Esophagus squamous epithelium (tissue), 5 donors: ENCODE measurements around the gene AKAP3. TPM values are rescaled to one million over a fixed set of nuclear protein-coding genes. Genes with fewer than 3 reads are reported as not detected.

ENCODE experiments used
- DNase-seq: peaks from one replicate; lab custom pipeline; 2025; lab: John Stamatoyannopoulos, UW
- H3K27ac ChIP-seq, 4 donors: fragments of 200-600 bp; sonication (generic); one replicate each; pipeline ENCODE4 v1.5.1; 2016 to 2019; ENCODE audit warnings: mild to moderate bottlenecking in 1 of 4
- H3K27me3 ChIP-seq, 4 donors: fragments of 200-600 bp; sonication (generic); 1 replicate in 3 of 4; 2 replicates in 1 of 4; pipeline versions ENCODE4 v1.5.1 to v1.6.0; 2017 to 2021; ENCODE audit warnings: antibody characterized with exemption in 1 of 4
- H3K36me3 ChIP-seq, 3 donors: fragments of 200-600 bp; sonication (generic); one replicate each; pipeline ENCODE4 v1.5.1; 2016 to 2019
- H3K4me1 ChIP-seq, 3 donors: fragments of 200-600 bp; sonication (generic); one replicate each; pipeline ENCODE4 v1.5.1; 2017 to 2019
- H3K4me3 ChIP-seq, 4 donors: fragments of 200-600 bp; sonication (generic); 1 replicate in 3 of 4; 2 replicates in 1 of 4; pipeline ENCODE4 v1.5.1; 2016 to 2019; ENCODE audit warnings: mild to moderate bottlenecking in 2 of 4, moderate library complexity in 1 of 4
- H3K9me3 ChIP-seq, 3 donors: fragments of 200-600 bp; sonication (generic); one replicate each; pipeline ENCODE4 v1.5.1; 2016 to 2019
- CTCF ChIP-seq, 6 experiments: fragments of 450-650 bp in 4 of 6; fragments of 200-600 bp in 2 of 6; sonication (generic) in 2 of 6; IDR thresholded peaks; one replicate each; pipeline ENCODE4 v1.5.1; 2016 to 2019; ENCODE audit warnings: antibody characterized with exemption in 6 of 6, mild to moderate bottlenecking in 4 of 6, moderate library complexity in 4 of 6
- POLR2A ChIP-seq, 4 donors: fragments of 450-650 bp; IDR thresholded peaks; one replicate each; pipeline ENCODE4 v1.6.1; 2017; ENCODE audit warnings: antibody characterized with exemption in 4 of 4, mild to moderate bottlenecking in 4 of 4, moderate library complexity in 3 of 4
- WGBS, 2 donors: methylation state at CpG; one replicate each; pipeline ENCODE4 v1.1.5; 2018; 5-methylcytosine and 5-hydroxymethylcytosine counted together
- intact Hi-C: fragments of 100-400 bp; cut with DNase I; formaldehyde crosslinking; loops from one replicate; pipeline ENCODE4 v1.15.0; 2022
- total RNA-seq, 4 donors: library from RNA; depleted of rRNA; stranded (reverse); fragments of >200 nt; gene quantifications; one replicate each; pipeline ENCODE4 v1.1.0, GENCODE V29; 2016
- donor health status: DM: yes; HTN: yes; CAD: no.

AKAP3 gene
- total RNA-seq, 4 donors from 2014 or later = 0.97 to 2.6 (median 1.4) TPM

GRCh38 chr12:4591180-4591687 is 57.6 kb downstream of the AKAP3 start:
- H3K4me1 ChIP-seq = no peaks in the 10 kb centered on the region
- H3K27me3 ChIP-seq = peaks cover 0 to 75% (median 0%) of the 10 kb centered on the region in 4 donors
- WGBS, 2 donors = 65 to 71% methylated on average over 6 of the region's 7 CpGs
- no peaks in the 10 kb centered on the region for H3K36me3 ChIP-seq
- intact Hi-C loops = no loop called here
- TF ChIP-seq POLR2A (IDR thresholded peaks at IDR 0.05) (no peak), CTCF (IDR thresholded peaks at IDR 0.05) (no peak)
- DNase-seq = no peak
- H3K9me3 ChIP-seq = no peaks in the 10 kb centered on the region
- H3K27ac ChIP-seq = no peak overlapping the region
- no peak overlapping the region for H3K4me3 ChIP-seq

- Histone ChIP-seq H3K27ac (no peak overlapping the region), H3K4me1 (no peaks in the 10 kb centered on the region), H3K4me3 (no peak overlapping the region), H3K27me3 (peaks cover 0 to 73% (median 0%) of the 10 kb centered on the region in 4 donors), H3K36me3 (no peaks in the 10 kb centered on the region), H3K9me3 (no peaks in the 10 kb centered on the region)
- WGBS, 2 donors = 45 to 65% methylated on average over 2 of the region's 2 CpGs
- TF ChIP-seq CTCF (IDR thresholded peaks at IDR 0.05) (no peak), POLR2A (IDR thresholded peaks at IDR 0.05) (no peak)
- no peak for DNase-seq
- intact Hi-C loops = no loop called here
Observed at GRCh38 chr12:4589941-4590340, 58.9 kb downstream of the AKAP3 start.

- no peak for TF ChIP-seq POLR2A (IDR thresholded peaks at IDR 0.05)
- no peak for TF ChIP-seq CTCF (IDR thresholded peaks at IDR 0.05)
Observed at GRCh38 chr12:4588916-4589315, 59.9 kb downstream of the AKAP3 start.

GRCh38 chr12:4587108-4587507 is 61.7 kb downstream of the AKAP3 start:
- Histone ChIP-seq H3K36me3 (no peaks in the 10 kb centered on the region), H3K4me1 (no peaks in the 10 kb centered on the region), H3K4me3 (no peak overlapping the region), H3K27me3 (peaks cover 0 to 54% (median 0%) of the 10 kb centered on the region in 4 donors), H3K27ac (no peak overlapping the region), H3K9me3 (no peaks in the 10 kb centered on the region)
- TF ChIP-seq POLR2A (IDR thresholded peaks at IDR 0.05) (no peak), CTCF (IDR thresholded peaks at IDR 0.05) (no peak)
- 54 to 64% methylated on average over 9 of the region's 9 CpGs for WGBS, 2 donors
- DNase-seq = no peak
- intact Hi-C loops = no loop called here

More at GRCh38 chr12:4588916-4589315, 59.9 kb downstream of the AKAP3 start:
- H3K27me3 ChIP-seq = peaks cover 0 to 70% (median 0%) of the 10 kb centered on the region in 4 donors
- H3K36me3 ChIP-seq = no peaks in the 10 kb centered on the region
- no peak for DNase-seq
- intact Hi-C loops = no loop called here
- no peak overlapping the region for H3K4me3 ChIP-seq
- H3K27ac ChIP-seq = no peak overlapping the region
- WGBS, 2 donors = 89 to 96% methylated on average over 3 of the region's 3 CpGs
- no peaks in the 10 kb centered on the region for H3K9me3 ChIP-seq
- no peaks in the 10 kb centered on the region for H3K4me1 ChIP-seq

- peaks cover 0 to 51% (median 0%) of the 10 kb centered on the region in 4 donors for H3K27me3 ChIP-seq
- 42 to 43% methylated on average over 5 of the region's 5 CpGs for WGBS, 2 donors
- H3K4me1 ChIP-seq = no peaks in the 10 kb centered on the region
- no peaks in the 10 kb centered on the region for H3K36me3 ChIP-seq
- H3K27ac ChIP-seq = no peak overlapping the region
- intact Hi-C loops = no loop called here
- no peak overlapping the region for H3K4me3 ChIP-seq
- no peaks in the 10 kb centered on the region for H3K9me3 ChIP-seq
- TF ChIP-seq POLR2A (IDR thresholded peaks at IDR 0.05) (no peak), CTCF (IDR thresholded peaks at IDR 0.05) (no peak)
- DNase-seq = no peak
Observed at GRCh38 chr12:4586500-4586899, 62.4 kb downstream of the AKAP3 start.
